Hippocampal formation (tissue), 2 donors: Measurements from ENCODE around the gene BRSK1.
A peak's percentile ranks its signal among the peaks of the same experiment; 100 is the strongest.
"Not testable (repeated sequence)": the region's sequence is repeated elsewhere in the genome, so short reads cannot be mapped to it uniquely, and the experiment has no call there.

ENCODE experiments used
- DNase-seq, 2 donors: peaks; one replicate each; lab custom pipeline; 2025; lab: John Stamatoyannopoulos, UW

Gene BRSK1

DNA sequence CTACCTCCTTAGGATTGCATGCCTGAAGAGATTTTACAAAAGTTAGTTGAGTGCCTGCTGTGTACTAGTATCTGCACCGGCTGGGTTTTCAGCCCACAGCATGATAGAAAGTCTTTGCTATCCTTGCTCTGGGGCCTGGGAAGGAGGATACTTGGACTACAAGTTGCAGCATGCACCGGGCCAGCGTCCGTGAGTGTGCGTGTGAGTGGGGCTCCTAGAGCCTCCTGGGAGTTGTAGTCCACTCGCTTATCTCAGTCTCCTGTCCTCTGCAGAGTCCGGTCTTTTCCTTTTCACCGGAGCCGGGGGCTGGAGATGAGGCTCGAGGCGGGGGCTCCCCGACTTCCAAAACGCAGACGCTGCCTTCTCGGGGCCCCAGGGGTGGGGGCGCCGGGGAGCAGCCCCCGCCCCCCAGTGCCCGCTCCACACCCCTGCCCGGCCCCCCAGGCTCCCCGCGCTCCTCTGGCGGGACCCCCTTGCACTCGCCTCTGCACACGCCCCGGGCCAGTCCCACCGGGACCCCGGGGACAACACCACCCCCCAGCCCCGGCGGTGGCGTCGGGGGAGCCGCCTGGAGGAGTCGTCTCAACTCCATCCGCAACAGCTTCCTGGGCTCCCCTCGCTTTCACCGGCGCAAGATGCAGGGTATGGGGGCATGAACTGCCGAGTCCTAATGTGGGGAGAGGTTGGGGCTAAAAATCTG is 20.6 kb downstream of the BRSK1 start:
- no peak for DNase-seq

DNA sequence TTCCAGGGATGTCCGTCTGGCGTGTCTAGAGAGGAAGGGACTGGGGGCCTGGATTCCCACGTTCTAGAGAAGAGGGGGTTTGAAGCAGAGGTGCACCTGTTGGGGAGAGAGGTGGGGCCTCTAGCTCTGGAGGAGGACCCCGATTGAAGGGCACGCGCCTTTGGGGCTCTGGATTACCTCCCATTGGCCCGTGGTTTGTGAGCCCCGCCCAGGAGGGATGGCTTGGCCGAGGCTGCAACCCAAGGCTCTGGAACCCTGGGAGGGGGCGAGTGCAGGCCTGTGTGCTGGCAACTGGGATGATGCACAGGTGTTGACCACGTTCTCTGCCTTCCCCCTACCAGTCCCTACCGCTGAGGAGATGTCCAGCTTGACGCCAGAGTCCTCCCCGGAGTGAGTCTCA is 21.2 kb downstream of the BRSK1 start:
- no peak for DNase-seq

DNA sequence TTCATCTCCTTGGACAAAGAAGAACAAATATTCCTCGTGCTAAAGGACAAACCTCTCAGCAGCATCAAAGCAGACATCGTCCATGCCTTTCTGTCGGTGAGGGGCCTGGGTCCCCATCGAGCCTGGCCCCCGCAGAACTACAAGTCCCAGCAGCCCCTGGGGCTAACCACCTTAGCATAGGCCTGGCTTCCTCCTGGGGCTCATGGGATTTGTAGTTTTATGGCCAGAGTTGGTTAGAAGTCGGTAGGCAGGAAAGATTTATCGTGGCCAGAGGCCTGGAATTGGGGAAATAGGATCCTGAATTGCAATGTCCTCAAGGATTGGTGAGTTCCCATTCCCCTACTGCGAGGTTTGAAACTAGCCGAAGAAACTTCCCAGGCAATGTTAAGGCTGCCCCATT is 21.7 kb downstream of the BRSK1 start:
- DNase-seq: no peak

DNA sequence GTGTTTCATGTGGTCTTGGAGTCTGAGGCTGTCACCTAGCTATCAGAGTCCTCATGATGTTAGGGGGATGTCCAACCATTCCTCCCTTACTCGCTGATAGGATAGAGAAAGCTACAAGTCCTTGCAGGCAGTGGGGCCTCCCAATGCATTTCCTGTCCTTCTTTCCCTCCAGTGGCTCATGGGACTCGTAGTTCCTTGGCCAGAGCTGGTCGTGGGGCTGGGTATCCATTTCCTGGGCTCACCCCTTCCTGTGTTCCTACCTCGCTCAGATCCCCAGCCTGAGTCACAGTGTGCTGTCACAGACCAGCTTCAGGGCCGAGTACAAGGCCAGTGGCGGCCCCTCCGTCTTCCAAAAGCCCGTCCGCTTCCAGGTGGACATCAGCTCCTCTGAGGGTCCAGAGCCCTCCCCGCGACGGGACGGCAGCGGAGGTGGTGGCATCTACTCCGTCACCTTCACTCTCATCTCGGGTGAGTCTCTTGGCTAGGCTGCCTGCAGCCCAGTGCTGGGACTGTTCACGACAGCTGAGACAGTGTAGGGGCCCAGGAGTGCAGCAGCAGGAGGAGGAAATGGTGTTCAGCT is 22.3 kb downstream of the BRSK1 start:
- no peak for DNase-seq

DNA sequence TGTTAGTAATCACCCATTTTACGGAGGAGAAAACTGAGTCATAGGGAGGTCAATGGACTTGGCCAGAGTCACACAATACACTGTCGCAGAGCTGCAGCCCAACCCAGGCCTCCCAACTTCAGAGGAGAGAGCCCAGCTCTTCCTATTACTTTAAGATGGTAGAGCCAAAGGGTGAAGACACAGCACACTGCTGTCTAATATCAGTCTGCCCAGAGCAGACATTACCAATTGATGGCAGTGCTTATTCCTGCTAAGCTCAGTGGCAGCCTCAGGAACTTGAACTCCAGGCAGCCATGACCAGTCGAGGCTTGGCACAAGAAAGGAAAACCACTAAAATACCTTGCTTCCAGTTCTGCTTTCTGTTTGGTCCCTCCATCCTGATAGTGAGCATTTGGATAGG is 22.9 kb downstream of the BRSK1 start:
- DNase-seq: no peak

DNA sequence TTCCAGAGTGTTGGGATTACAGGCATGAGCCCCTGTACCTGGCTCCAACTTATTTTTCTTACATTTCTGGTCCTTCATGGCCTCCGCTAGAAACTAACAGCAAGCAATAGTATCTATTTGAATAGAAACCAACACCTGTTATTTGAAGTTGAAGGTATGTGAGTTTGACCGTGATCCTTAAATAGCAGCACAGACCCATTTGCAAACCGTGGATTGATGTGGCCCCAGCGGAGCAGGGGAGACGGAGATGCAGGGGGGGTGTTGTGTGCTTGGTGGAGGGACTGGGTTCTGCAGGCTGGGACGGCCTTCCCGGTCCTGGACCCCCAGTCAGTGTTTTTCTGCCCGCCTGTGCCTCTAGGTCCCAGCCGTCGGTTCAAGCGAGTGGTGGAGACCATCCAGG is 24.5 kb downstream of the BRSK1 start:
- DNase-seq: no peak

DNA sequence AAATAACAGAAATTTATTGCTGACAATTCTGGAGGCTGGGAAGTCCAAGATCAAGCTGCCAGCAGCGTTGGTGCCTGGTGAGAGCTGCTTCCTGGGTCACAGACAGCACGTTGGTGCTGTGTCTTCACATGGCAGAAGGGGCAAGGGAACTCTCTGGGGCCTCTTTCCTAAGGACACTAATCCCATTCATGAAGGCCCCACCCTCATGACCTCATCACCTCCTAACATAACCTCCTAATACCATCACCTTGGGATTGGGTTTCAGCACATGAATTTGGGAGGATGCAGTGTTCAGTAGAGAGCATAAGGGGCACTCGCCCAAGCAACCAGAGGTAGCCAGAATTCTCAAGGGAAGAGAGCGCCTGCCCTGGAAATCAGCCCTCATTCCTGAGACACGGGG is 25.7 kb downstream of the BRSK1 start:
- DNase-seq: no peak

DNA sequence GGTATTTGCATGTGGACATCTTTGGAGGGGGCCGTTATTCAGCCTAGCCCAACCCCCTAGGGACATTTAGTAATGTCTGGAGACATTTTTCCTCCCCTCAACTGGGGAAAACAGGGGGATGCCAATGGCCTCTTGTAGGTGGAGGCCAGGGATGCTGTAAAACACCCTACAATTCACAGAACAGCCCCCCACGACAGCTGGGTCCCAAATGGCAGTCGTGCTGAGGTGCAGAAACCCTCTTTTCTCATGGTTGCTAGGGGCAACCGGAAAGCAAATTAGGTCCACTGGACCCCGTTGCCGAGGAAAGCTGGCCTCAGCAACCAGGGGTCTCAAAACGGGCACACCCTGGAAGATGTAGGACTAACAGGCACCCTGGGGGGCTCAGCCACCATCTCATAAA is 26.7 kb downstream of the BRSK1 start:
- DNase-seq: no peak

DNA sequence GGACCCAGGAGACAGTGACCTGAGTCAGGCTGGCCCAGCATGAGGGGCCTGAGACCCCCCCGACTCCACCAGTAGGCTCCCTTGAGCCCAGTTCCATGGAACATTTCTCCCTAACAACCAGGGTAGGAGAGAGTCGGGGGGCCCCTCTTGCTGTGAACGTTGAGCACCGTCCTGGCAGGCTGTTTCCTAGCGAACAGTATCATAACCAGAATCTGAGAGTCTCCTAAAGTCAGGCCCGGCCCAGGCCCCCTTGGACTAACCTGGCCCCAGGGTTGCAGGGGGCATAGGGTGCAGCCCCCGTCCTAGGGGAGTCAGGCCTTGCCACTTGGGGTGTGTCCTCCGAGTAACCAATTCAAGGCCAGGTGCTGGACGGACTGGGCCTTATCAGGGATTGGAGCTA is 27.6 kb downstream of the BRSK1 start:
- no peak for DNase-seq

DNA sequence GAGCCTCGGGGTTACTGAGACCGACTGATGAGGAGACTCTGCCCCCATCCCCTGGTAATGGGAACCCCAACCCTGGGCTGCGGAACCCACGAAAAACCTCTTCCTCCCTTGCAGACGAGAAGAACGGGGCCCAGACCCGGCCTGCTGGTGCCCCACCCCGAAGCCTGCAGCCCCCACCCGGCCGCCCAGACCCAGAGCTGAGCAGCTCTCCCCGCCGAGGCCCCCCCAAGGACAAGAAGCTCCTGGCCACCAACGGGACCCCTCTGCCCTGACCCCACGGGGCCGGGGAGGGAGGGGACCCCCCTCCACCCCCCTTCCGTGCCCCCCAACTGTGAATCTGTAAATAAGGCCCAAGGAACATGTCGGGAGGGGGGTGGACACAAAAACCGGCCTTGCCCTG is 28.0 kb downstream of the BRSK1 start:
- no peak for DNase-seq

DNA sequence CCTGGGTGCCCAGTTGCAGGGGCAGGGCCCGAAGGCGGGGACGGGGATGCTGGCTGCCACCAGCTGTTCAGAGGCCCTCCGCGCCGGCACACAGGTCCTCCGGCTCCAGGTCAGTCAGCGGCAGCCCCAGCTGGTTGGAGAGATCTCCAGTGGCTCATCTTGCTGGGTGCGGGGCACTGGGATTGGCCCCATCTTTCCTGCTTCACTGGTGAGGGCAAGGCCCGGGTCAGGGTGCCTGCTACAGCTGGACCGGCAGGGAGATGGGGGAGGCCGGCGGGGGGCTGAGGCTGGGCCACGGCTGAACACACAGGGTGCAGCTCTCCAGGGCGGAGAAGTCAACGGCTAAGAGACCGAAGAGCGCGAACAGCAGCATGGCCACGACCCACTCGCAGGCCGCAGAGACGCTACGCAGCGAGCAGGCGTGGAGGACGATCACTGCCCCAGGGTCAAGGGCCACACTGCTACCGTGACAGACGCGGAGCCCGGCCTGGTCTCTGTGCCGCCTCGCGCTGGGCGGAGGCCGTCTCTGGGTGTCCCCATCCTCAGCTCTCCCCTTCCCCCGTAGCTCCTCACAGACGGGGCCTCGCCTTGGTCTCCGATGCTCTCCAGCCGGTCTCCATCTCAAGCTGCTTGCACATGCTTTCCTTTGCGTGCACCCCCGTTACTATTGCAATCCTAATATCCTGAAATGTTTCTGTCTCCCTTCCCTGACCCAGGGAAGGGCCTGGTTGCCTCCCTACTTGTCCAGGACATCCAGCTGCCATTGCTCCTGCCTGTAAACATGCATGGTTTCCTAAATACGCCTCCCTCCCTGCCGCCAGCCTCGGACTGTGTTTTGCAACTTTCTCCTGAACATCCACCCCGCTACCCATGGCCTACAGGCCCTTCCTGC is 29.1 kb downstream of the BRSK1 start:
- no peak for DNase-seq

DNA sequence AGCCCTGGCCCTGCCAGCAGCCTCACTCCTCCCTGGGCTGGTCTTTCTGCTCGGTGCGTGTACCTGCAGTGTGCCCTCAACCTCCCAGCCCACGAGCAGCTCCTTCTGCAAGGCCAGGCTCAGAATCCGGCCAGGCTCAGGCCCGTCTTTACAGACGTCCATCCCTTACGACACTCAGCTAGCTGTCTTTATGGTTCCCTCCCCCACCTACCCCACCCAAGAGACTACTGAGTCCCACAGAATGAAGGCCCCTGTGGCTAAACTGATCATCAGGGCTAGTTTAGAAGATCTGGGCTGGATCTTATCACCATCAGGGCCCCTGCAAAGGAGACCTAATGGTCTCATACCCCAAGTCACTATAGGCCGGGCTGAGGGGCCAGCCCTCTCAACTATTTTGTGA is 30.6 kb downstream of the BRSK1 start:
- no peak for DNase-seq

DNA sequence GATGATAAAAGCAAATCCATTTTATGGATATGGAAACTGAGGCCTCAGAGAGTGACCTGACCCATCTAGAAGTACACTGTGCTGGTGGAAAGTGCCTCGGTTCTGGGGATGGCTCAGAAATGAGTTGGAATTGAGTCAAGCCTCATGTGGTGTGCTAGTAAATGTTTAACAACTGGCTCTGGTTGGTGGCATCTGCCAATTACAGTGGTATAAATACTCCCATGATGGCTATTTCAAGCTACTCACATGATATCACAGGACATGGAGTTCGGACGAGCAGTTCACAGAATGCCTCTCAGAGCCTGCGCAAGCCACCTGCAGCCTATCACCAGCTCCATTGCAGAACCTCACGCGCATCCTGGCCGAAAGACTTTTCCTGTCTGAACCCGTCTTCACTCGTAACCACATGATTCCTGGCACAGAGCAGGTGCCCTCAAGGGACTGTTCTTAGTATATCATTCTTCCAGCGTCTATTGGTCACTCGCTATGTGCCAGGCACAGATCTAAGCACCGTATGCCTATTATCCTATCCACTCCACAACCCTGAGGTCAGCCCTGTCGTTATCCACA is 32.2 kb downstream of the BRSK1 start:
- DNase-seq: no peak

DNA sequence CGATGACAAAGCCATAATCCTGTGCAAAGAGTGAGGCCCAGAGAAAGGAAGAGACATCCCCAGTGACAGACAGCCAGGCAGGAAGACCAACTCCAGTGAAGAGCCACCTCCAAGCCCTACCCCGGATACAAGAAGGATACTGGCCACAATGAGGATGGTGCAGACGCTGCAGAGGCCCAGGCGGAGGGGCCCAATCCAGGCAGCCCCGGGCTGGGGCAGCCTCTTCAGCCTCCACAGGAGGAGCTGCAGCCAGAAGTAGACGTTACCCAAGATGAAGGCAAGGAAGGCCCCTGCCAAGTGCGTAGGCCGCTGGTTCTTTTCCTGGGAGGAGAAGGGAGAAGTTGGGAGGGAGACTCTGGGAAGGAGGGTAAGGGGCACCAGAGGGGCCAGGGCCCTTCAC is 32.8 kb downstream of the BRSK1 start:
- no peak for DNase-seq

DNA sequence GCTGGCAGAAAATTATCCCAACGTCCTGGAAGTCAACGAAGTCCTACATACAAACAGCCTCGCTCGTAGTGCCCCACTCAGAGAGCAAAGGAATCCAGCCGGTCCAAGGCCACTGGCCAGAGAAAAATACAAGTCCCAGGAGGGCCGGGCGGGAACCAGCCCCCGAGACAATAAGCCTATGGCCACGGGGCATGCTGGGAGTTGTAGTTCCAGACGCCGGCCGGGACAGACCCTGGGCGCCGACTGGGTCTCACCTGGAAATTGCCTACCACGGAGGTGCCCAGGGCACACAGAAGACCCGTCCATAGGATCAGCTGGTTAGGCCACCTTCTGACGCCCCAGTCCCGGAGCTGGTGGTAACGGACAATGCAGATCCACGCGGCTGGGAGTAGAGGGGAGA is 36.0 kb downstream of the BRSK1 start:
- peak in 1 of 2 donors; percentile 16 for DNase-seq

DNA sequence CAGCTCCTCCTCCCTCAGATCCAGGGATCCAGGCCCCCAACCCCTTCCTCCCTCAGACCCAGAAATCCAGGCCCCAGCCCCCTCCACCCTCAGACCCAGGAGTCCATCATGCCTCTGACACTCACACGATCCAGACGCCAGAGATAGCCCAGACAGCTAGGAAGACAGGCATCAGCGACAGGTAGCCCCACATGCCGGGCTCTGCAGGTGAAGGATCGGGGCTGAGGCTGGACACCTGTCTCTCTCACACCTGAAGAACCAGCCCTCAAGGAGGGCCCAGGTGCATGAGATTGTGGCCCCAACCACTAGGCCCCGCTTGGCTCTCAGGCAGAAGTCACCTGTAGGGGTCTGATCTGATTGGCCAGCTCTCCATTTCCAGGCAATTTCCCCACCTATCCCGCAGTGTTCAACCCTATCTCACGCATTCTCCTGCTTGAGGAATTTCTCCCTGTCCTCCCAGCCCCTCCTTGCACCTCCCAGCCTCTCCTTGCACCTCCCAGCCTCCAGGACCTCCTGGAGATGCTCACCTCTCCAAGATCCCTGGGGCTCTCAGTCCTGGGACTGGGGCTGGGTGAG is 37.1 kb downstream of the BRSK1 start:
- no peak for DNase-seq

DNA sequence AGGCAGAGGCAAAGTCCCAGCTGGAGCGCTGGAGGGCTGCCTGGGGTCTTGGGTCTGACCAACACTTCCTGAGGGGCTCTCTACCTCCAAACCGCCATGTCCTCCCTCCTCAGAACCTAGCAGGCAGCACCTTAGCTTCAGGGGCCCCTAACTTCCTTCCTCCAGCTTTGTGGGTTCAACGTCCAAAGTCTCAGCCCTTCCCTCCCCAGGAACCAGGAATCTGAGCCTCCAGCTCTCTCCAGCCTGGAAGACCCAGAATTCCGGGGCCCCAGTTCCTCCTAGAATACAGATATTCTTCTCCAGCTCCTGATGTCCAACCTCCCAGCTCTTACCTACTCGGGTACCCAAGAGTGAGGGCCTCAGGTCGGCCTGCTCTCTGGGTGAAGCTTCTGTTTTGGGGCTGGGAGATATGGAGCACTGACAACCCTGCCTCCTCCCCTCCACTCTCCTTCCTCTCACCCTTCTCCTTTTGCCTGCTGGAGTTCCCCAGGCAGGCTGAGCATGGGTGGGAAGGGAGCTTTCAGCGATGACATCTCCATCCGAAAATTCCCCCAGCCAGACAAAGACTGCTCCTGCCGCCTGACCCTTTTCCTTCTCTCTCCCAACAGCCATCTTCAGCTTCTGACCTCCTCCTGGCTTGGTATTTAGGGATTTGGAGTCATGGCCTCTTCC is 37.8 kb downstream of the BRSK1 start:
- no peak for DNase-seq

DNA sequence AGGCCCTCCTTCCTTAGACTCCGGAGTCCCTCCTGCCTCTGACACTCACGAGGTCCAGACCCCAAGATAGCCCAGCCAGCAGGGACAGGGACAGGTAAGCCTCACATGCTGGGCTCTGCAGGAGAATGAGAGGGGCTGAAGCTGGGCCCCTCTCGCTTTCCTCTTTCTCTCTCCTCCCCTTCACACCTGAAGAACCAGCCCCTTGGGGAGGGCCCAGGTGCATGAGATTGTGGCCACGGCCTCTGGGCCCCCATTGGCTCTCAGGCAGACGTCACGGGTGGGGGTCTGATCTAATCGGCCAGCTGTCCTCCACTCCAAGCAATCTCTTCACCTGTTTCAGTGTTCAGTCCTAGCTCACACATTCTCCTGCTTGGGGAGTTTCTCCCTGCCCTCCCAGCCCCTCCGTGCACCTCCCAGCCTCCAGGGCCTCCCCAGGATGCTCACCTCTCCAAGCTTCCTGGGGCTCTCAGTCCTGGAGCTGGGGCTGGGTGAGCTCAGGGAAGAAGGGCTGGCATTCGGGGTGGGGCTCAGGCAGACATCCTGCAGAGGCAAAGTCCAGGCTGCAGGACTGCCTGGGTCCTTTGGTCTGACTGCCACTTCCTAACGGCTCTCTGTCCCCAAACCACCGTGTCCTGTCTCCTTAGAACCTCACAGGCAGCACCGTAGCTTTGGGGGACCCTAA is 38.5 kb downstream of the BRSK1 start:
- DNase-seq: no peak

DNA sequence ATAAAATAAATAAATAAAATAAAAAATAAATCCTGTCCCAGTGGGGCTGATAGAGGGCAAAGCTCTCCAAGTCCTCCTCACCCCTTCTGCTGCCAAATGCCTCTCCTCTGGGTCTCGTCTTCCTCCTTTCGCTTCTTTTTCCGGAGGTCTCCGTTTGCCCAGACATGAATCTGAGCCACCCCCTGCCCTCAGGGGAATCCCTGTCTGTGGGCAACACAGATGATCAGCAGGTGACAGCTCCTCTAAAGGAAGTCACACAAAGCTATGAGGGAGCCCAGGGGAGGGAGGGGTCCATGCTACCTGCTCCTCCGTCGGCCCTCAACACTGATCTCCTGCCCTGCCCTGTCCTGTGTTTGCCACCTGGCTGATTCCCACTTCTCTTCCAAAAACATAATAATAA is 40.9 kb downstream of the BRSK1 start:
- no peak for DNase-seq

DNA sequence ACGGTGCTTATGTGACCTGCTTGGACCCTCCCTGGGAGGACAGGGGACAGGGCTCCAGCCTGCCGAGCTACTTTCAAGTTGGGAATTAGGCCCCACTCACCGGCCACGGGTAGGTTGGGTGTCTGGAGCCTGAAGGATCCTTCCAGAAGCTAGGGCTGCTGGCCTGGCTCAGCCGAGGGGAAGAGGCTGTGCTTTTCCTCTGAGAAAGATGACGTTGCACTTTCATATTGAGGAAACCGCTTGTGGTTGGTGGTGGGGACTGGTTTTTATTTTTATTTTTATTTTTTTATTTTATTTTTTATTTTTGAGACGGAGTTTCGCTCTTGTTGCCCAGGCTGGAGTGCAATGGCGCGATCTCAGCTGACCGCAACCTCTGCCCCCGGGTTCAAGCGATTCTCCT is 41.4 kb downstream of the BRSK1 start, which contains the start of gene TMEM150B:
TSS of gene TMEM150B (minus strand) at position 170 of the 400 bp plus-strand sequence. CDS start 4,305 bp downstream, outside the sequence.
- DNase-seq: no peak

DNA sequence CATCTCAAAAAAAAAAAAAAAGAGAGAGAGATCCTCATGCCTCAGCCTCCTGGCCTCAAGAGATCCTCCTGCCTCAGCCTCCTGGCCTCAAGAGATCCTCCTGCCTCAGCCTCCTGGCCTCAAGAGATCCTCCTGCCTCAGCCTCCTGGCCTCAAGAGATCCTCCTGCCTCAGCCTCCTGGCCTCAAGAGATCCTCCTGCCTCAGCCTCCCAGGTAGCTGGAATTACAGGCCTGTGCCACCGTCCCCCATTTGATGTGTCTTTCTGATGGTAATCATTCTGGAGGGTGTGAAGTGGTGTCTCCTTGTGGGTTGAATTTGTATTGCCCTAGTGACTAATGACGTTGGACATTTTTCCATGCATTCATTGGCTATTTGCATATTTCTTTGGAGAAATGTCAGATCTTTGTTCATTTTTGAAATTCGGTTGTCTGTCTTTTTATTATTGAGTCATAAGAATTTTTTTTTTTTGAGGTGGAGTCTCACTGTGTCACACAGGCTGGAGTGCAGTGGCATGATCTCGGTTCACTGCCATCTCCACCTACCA is 45.0 kb downstream of the BRSK1 start:
- DNase-seq: not testable (repeated sequence)
